GM10847 (cell line): Measurements from ENCODE around the gene SAMD4A.

Experiments
- POLR2A ChIP-seq: IDR thresholded peaks from 2 replicates; pipeline ENCODE4 v1.6.1; 2011; ENCODE audit not compliant: insufficient read length; ENCODE audit errors: extremely low read depth

The SAMD4A gene

DNA sequence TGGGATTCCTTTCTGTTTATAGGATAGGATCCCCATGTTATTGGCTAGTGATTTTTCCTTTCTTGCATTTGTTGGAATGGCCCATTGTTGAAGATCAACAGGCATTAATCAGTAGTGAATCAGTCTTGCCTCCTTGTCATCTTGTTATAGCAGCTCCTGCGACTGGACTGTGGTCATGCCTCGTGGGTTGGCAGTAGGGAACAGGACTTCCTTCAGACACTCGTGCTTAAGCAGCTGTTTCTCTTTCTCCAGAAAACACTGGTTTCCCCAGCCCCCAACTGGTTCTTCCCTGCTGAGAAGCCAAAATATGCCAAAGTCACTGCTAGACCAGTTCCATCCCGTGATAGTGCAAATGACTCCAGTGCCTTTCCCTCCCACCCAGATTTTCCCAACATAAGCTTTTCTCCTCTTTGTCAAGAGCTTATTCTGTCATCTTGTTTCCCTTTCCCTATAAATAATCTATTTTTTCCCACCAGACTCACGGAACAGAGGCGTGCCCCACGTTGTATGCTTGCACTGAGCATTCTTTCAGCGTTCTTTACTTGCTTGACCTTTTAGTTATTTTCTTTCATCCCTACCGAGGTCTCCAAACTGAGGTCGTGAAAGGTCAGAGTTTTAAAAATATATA, 83.5 kb downstream of the SAMD4A start:
- TF ChIP-seq POLR2A = no peak

DNA sequence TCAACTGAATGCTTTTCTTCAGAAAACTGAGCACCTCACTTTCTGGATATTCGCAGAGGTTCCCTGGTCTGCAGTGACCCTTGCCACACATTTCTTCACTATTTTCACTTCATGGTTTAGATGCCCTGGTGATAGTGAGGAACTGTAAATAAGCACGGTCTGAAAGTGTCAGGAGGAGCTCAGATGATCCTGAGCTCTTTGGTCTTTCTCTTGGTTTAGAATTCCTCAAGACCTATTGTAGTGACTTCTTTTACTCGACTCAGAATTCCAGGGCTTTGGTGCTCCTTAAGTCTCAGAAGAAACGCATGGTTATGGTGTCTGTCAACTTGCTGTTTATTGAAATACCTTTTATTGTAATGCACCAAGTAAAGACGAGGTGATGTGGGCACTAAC, 84.0 kb downstream of the SAMD4A start:
- no peak for TF ChIP-seq POLR2A

DNA sequence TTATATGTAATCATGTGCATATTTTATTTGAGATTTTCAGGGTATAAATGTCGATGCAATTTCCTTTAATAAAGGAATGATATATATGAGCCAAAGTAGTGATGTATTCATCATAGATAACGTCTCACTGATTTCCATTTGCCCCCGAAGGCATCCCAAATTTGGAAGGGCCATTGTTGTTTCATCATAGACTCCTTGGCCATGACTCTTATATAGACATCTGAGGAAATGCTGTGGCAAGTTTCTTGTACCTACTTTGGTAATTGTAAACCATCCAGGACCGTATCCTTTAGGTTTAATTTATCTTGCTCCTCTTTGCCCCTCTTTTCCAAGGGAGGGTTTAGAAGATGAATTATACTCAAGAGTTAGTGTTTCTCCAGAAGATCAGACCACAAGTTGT, 84.7 kb downstream of the SAMD4A start:
- no peak for TF ChIP-seq POLR2A

DNA sequence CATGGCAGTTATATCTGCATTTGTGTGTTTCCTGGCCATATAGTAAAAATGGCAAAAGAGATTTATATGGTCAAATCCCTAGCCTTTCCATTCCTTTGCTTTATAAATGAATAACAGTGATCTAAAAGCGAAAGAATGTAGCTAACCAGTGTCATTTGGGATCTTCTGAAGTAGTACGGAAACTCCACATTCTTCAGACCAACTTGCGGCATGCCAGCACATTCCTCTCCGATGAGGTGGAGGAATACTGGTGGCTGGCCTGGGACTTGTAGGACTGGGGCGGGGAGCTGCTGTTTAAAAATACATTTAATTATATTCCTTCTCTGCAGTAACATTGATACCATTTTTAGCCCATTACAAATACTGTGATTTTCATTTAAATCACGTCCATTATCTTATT, 85.3 kb downstream of the SAMD4A start:
- TF ChIP-seq POLR2A = no peak

DNA sequence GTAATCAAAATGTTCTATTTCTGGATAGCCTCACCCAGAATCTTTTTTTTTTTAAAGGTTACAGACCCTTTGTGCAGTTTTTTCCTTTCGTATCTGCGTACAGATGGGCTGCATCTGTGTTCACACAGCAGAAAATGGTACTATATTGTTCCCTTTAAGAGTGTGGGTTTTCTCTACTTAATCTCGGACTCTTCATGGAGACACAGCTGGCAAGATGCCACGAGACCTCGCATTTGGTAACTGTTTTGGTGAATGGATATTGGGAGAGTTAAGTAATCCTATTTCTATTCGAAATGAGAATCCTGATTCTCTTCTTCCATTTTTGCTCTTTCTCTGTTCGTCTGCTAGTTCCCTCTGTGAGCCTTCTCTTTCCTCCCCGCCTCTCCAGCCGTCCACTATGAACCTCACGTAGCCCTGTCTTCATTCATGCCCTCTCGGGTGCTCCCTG, 85.7 kb downstream of the SAMD4A start:
- TF ChIP-seq POLR2A = no peak

DNA sequence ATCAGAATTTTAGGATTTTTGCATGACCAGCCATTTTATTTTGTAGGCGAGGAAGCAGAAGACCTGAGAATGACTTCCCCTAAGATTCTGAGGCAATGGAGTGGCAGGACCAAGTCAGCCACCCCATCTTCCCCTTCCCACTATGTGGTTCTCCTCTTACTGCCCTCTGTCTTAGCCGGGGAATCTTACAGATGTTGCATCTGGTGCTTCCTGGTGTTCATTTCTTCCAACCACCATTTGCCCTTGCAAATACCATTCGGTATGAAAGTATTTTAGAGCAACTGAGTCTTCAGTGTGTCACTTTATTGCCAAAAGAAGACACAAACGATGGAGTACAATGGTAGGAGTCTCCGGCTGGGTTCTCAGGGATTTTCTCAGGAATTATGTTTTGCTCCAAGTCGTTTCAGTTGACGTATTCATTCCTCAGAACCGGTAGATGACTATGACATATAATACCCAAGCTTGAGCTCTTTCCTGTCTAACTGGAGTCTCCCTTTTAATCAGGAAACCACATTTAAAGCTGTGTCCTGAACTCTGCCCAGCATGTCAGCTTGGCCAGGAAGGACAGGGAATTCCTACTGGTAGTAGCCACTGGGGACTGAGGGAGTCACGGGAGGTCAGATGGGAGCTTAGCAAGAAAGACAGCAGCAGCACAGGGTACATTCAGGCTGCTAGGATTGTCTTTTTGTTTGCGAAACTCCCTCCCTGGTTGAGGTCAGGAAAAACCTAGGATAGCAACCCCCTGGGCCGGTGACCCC, 87.0 kb downstream of the SAMD4A start:
- no peak for TF ChIP-seq POLR2A

DNA sequence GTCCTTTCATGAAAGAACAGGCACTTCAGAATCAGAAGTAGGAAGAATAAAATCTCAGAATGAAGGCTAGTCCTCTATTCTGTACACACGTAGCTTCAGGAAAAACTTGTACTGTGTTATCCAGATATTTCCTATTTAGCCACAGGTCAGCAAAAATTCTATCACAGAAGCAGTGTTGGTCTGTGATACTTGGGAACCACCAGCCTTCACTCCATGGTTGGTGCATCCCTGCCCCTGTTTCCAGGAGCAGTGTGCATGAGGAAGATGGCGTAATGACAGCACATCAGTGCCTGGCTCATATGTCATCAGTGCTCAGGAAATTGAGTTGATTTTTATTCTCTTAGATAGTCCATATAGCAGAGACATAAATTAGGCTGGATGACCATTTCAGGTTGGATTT, 87.7 kb downstream of the SAMD4A start:
- no peak for TF ChIP-seq POLR2A

DNA sequence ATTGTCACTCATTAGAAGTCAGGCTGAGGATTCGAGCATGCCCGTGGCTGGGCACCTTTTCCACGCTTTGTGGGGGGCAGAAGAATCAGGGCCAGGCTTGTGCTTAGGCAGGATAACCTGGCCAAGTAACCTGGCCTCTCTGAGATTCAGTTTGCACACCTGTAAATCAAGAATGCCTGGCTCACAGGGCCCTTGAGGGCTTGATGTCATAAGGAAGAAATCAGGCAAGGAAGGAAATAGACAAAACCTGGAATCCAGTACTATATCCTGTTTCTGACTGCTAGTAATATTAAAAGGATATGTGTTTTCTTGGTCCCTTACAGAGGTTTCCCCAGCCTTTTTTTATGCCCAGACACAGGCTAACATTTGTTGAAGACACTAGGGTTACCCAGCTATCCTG, 91.9 kb downstream of the SAMD4A start:
- no peak for TF ChIP-seq POLR2A

DNA sequence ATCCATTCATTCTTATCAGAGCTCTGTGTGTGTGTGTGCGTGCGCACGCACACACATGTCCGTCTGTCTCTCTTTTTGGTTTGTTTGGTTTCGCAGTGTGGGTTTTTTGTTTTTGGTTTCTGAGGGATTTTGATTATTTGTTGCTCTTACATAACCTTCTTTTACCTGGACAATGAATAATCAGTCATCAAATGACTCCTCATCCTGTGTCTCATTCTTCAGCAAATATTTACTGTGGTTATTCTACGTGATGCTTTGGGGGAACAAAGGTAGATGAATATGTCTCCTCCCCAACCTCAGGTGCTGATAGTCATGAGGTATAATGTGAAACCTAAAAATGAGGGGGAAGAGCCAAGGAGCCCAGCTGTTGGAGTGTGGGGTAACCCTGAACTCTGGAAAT, 92.4 kb downstream of the SAMD4A start:
- no peak for TF ChIP-seq POLR2A

DNA sequence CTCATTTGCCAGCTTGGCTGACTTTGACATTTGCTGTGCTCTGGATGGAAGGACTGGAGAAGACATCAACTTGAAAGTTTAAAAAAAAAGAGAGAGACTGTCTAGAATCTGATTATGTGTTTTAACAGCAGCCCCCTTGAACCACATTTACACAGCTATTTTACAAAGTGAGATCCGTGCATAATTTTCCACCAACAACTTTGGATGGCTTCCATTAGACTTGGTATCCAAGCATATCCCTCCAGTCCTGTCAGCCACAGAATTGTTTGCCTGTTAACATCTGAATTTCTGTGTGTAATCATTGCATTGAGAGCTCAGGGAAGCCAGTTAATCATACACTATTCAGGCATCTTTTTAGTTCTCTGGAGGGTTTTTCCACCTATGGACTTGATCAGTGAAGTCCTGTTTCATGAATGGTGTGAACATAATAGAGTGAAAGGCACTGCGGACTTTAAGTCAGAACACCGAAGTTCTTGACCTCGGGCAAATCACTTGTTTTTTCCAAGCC, 93.7 kb downstream of the SAMD4A start:
- no peak for TF ChIP-seq POLR2A

DNA sequence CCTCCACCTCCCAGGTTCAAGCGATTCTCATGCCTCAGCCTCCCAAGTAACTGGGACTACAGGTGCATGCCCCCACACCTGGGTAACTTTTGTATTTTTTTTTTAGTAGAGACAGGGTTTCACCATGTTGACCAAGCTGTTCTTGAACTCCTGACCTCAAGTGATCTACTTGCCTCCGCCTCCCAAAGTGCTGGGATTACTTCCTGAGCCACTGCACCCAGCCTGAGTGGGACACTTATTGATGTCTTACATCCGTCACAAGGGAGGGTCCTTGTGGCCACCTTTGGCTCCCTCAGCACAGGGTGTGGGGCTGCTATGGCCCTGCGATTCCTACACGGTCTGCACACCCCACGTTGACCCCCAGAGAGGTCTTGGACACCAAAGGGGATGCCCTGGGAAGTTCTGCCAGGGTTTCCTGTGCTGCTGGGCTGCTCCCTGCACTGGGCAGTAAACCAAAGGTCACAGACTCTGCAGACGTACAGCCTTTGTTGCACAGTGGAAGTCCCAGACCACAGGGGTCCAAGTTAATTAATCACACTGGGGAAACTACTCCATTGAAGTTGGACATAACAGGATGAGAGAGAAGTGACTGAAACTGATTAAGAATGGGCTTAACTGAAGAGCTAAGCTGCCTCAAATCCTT, 95.7 kb downstream of the SAMD4A start:
- no peak for TF ChIP-seq POLR2A

DNA sequence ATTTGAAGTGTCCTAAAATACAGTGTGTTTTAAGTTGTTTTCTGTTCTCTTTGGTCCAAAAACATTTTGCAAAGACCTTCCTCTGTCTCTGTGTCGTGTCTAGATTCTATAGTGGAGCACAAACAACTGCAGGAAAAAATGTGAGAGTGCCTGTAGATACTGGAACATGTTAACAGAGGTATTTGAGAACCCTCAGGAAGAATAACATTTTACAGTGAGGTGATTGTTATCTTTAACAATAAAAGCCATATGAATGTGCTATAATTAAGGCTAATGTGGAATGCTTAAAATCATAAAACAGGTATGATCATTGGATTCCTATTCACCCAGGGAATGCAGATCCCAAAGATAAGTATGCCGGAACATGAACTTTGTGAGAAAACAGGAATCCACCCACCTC, 98.0 kb downstream of the SAMD4A start:
- TF ChIP-seq POLR2A = no peak

DNA sequence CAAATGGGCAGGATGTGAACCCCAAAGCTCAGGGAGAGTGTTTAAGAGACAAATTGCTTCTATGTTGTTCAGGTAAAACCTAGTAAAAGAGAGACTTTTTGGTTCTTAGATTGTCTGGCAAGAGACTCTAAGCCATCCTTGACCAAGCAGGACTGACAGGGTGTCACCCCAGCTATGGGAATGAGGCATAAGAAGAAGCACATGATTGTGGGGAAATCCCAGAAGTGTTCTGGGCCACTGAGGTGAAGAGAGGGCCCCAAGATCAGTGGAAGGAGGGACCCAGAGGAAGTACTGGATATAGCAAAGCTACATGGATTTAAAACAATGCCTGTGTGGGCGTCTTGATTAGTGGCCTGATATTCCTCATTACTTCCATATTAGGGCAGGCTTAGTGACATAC, 99.0 kb downstream of the SAMD4A start:
- no peak for TF ChIP-seq POLR2A

DNA sequence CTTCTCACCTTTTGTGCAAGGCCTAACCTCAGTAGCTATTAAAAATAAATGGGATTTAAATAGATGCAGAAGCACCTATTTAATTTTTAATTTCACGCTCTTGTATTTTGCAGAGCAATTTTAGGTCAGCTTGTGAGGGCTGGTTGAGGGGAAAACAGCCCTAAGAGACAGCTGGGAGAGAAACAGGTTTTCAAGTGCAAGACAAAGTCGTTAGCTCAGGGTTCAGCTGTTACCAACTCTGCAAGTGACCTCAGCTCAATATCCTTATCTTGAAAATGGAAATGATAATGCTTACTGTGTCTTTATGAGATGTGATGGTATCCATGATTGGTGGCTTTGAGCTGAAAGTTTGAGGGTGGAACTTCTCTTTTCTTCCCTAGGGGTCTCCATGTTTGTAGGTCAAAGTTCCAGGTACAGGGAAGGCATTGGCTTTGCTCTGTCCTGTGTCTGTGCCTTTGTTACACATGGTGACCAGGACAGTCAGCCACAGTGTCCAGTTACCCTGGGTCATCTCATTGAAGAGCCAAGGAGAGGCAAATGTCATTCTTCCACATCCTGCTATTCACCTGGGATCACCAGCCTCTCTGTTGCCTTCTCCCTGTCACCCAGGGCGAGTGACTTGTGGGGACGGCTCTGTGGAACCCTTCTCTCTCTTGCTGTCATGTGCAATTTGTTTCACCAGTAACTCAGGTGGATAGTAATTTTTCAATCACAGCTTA, 100.3 kb downstream of the SAMD4A start:
- TF ChIP-seq POLR2A = no peak

DNA sequence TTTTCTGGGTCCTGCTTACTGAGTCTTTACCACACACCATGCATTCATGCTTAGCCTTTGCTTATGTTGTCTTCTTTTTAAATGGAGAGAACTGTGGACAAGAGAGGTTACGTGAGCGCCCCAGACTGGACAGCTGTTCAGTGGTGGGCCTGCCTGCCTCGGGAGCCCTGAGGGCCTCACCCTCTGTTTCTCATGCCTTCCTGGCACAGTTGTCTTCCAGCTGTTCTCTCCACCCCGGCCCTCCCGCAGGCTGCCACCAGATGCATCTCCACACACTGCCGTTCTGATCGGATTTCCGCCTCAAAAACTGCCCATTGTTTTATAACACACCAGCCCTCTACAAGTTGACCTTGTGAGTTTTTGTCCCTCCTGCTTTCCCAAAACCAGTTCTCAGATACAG, 100.8 kb downstream of the SAMD4A start:
- TF ChIP-seq POLR2A = no peak
